Activated T-cell treated with anti-CD3 and anti-CD28 coated beads for 1 hour (primary cell): ENCODE measurements around the gene KRT222.

ENCODE experiments used
- DNase-seq: peaks from one replicate; pipeline ENCODE4 v3.0.0-alpha.2; 2020; ENCODE audit warnings: low read depth

KRT222 gene

GRCh38 chr17:40664582-40665333, at the start of gene KRT222:
Gene KRT222, minus strand, starts transcription at chr17:40665177. Its CDS starts 78 bp downstream, at chr17:40665099.
- DNase-seq = no peak

- no peak for DNase-seq
Observed at GRCh38 chr17:40714473-40714872, 49.5 kb upstream of the KRT222 start.

- no peak for DNase-seq
Observed at GRCh38 chr17:40707745-40708144, 42.8 kb upstream of the KRT222 start.

- DNase-seq = no peak
Observed at GRCh38 chr17:40705584-40705983, 40.6 kb upstream of the KRT222 start.

- no peak for DNase-seq
Observed at GRCh38 chr17:40703652-40704051, 38.7 kb upstream of the KRT222 start, which contains the start of gene KRT24. Gene KRT24, minus strand, starts transcription at chr17:40703752. Its CDS starts 59 bp downstream, at chr17:40703693.

GRCh38 chr17:40702271-40702670, 37.3 kb upstream of the KRT222 start:
- no peak for DNase-seq

GRCh38 chr17:40699853-40700252, 34.9 kb upstream of the KRT222 start:
- no peak for DNase-seq

GRCh38 chr17:40699371-40699770, 34.4 kb upstream of the KRT222 start:
- no peak for DNase-seq

GRCh38 chr17:40697297-40697696, 32.3 kb upstream of the KRT222 start:
- DNase-seq = no peak

- DNase-seq = no peak
Observed at GRCh38 chr17:40696651-40697072, 31.7 kb upstream of the KRT222 start.

- no peak for DNase-seq
Observed at GRCh38 chr17:40695874-40696472, 31.0 kb upstream of the KRT222 start.

GRCh38 chr17:40694584-40694983, 29.6 kb upstream of the KRT222 start:
- no peak for DNase-seq

- no peak for DNase-seq
Observed at GRCh38 chr17:40687106-40687505, 22.1 kb upstream of the KRT222 start.

GRCh38 chr17:40686192-40686591, 21.2 kb upstream of the KRT222 start:
- DNase-seq = no peak

- DNase-seq = no peak
Observed at GRCh38 chr17:40680998-40681397, 16.0 kb upstream of the KRT222 start.

- DNase-seq = no peak
Observed at GRCh38 chr17:40679523-40679907, 14.5 kb upstream of the KRT222 start.

- no peak for DNase-seq
Observed at GRCh38 chr17:40678902-40679522, 14.0 kb upstream of the KRT222 start.

- DNase-seq = no peak
Observed at GRCh38 chr17:40675905-40676304, 10.9 kb upstream of the KRT222 start.

- DNase-seq = no peak
Observed at GRCh38 chr17:40672654-40673053, 7.7 kb upstream of the KRT222 start.

- DNase-seq = no peak
Observed at GRCh38 chr17:40671282-40671681, 6.3 kb upstream of the KRT222 start.

- DNase-seq = no peak
Observed at GRCh38 chr17:40666331-40666730, 1.4 kb upstream of the KRT222 start.

- DNase-seq = no peak
Observed at GRCh38 chr17:40663252-40663651, 1.7 kb downstream of the KRT222 start.

GRCh38 chr17:40659911-40660310, 5.1 kb downstream of the KRT222 start:
- DNase-seq = no peak
